Measurements from ENCODE around the gene MAPRE2. TPM values are rescaled to one million over a fixed set of nuclear protein-coding genes. Genes with fewer than 3 reads are reported as not detected.
A peak's percentile ranks its signal among the peaks of the same experiment; 100 is the strongest.

The MAPRE2 gene
- total RNA-seq, 1 donor from 2014 or later: 52.5 TPM

- Mint-ChIP-seq H3K27ac (no peak overlapping the region), H3K36me3 (ENCODE audit: low read depth) (peaks cover 14% of the 10 kb centered on the region), H3K27me3 (no peaks in the 10 kb centered on the region), H3K4me1 (peaks cover 10% of the 10 kb centered on the region), H3K9me3 (no peaks in the 10 kb centered on the region), H3K4me3 (no peak overlapping the region)
- no peak for DNase-seq
- intact Hi-C loops (cut with micrococcal nuclease): no loop called here
Measured at GRCh38 chr18:35117951-35118411, 76.8 kb downstream of the MAPRE2 start.

GRCh38 chr18:35118641-35119040, 77.4 kb downstream of the MAPRE2 start:
- H3K4me1 Mint-ChIP-seq: peaks cover 10% of the 10 kb centered on the region
- DNase-seq: no peak
- H3K9me3 Mint-ChIP-seq: peaks cover under 1% of the 10 kb centered on the region
- H3K27me3 Mint-ChIP-seq: no peaks in the 10 kb centered on the region
- H3K36me3 Mint-ChIP-seq (ENCODE audit: low read depth): peaks cover 17% of the 10 kb centered on the region
- intact Hi-C loops (cut with micrococcal nuclease): no loop called here
- no peak overlapping the region for H3K4me3 Mint-ChIP-seq
- no peak overlapping the region for H3K27ac Mint-ChIP-seq

- H3K27me3 Mint-ChIP-seq: no peaks in the 10 kb centered on the region
- no peak overlapping the region for H3K27ac Mint-ChIP-seq
- no peak for DNase-seq
- peaks cover 7% of the 10 kb centered on the region for H3K9me3 Mint-ChIP-seq
- intact Hi-C loops (cut with micrococcal nuclease): no loop called here
- H3K36me3 Mint-ChIP-seq (ENCODE audit: low read depth): peaks cover 20% of the 10 kb centered on the region
- peaks cover 10% of the 10 kb centered on the region for H3K4me1 Mint-ChIP-seq
- H3K4me3 Mint-ChIP-seq: no peak overlapping the region
Measured at GRCh38 chr18:35121038-35121437, 79.8 kb downstream of the MAPRE2 start.

GRCh38 chr18:35121531-35121930, 80.3 kb downstream of the MAPRE2 start:
- intact Hi-C loops (cut with micrococcal nuclease): no loop called here

GRCh38 chr18:35122586-35123224, 81.5 kb downstream of the MAPRE2 start:
- intact Hi-C loops (cut with micrococcal nuclease): no loop called here
- peaks cover 9% of the 10 kb centered on the region for H3K4me1 Mint-ChIP-seq
- no peaks in the 10 kb centered on the region for H3K27me3 Mint-ChIP-seq
- H3K9me3 Mint-ChIP-seq: peaks cover 7% of the 10 kb centered on the region
- no peak overlapping the region for H3K4me3 Mint-ChIP-seq
- DNase-seq: peak; percentile 65
- peaks cover 23% of the 10 kb centered on the region for H3K36me3 Mint-ChIP-seq (ENCODE audit: low read depth)
- H3K27ac Mint-ChIP-seq: peak overlapping the region; percentile 30

More at GRCh38 chr18:35121531-35121930, 80.3 kb downstream of the MAPRE2 start:
- no peaks in the 10 kb centered on the region for H3K27me3 Mint-ChIP-seq
- no peak overlapping the region for H3K27ac Mint-ChIP-seq
- no peak for DNase-seq
- no peak overlapping the region for H3K4me3 Mint-ChIP-seq
- peaks cover 19% of the 10 kb centered on the region for H3K36me3 Mint-ChIP-seq (ENCODE audit: low read depth)
- H3K4me1 Mint-ChIP-seq: peaks cover 10% of the 10 kb centered on the region
- H3K9me3 Mint-ChIP-seq: peaks cover 7% of the 10 kb centered on the region

- Mint-ChIP-seq H3K27ac (no peak overlapping the region), H3K4me1 (peaks cover 9% of the 10 kb centered on the region)
- intact Hi-C loops (cut with micrococcal nuclease): no loop called here
Measured at GRCh38 chr18:35123811-35124210, 82.6 kb downstream of the MAPRE2 start.

GRCh38 chr18:35127201-35127600, 86.0 kb downstream of the MAPRE2 start:
- H3K36me3 Mint-ChIP-seq (ENCODE audit: low read depth): peaks cover 39% of the 10 kb centered on the region
- peaks cover 3% of the 10 kb centered on the region for H3K4me1 Mint-ChIP-seq
- H3K27me3 Mint-ChIP-seq: no peaks in the 10 kb centered on the region
- intact Hi-C loops (cut with micrococcal nuclease): no loop called here
- peaks cover 7% of the 10 kb centered on the region for H3K9me3 Mint-ChIP-seq
- no peak for DNase-seq
- H3K4me3 Mint-ChIP-seq: no peak overlapping the region
- H3K27ac Mint-ChIP-seq: no peak overlapping the region

More at GRCh38 chr18:35123811-35124210, 82.6 kb downstream of the MAPRE2 start:
- Mint-ChIP-seq H3K27me3 (no peaks in the 10 kb centered on the region), H3K36me3 (ENCODE audit: low read depth) (peaks cover 29% of the 10 kb centered on the region), H3K9me3 (peaks cover 7% of the 10 kb centered on the region), H3K4me3 (no peak overlapping the region)
- DNase-seq: no peak

GRCh38 chr18:35128675-35129074, 87.5 kb downstream of the MAPRE2 start:
- H3K27ac Mint-ChIP-seq: peak overlapping the region; percentile 3
- intact Hi-C loops (cut with micrococcal nuclease): no loop called here
- H3K27me3 Mint-ChIP-seq: no peaks in the 10 kb centered on the region
- H3K4me1 Mint-ChIP-seq: no peaks in the 10 kb centered on the region
- no peak for DNase-seq
- no peak overlapping the region for H3K4me3 Mint-ChIP-seq
- H3K9me3 Mint-ChIP-seq: peaks cover 7% of the 10 kb centered on the region
- peaks cover 38% of the 10 kb centered on the region for H3K36me3 Mint-ChIP-seq (ENCODE audit: low read depth)

GRCh38 chr18:35130236-35130635, 89.0 kb downstream of the MAPRE2 start:
- H3K4me1 Mint-ChIP-seq: no peaks in the 10 kb centered on the region
- no peak for DNase-seq
- no peaks in the 10 kb centered on the region for H3K27me3 Mint-ChIP-seq
- no peaks in the 10 kb centered on the region for H3K9me3 Mint-ChIP-seq
- no peak overlapping the region for H3K27ac Mint-ChIP-seq
- no peak overlapping the region for H3K4me3 Mint-ChIP-seq
- intact Hi-C loops (cut with micrococcal nuclease): no loop called here
- H3K36me3 Mint-ChIP-seq (ENCODE audit: low read depth): peaks cover 38% of the 10 kb centered on the region

GRCh38 chr18:35131387-35132020, 90.3 kb downstream of the MAPRE2 start:
- Mint-ChIP-seq H3K4me1 (no peaks in the 10 kb centered on the region), H3K27ac (no peak overlapping the region), H3K27me3 (no peaks in the 10 kb centered on the region), H3K9me3 (no peaks in the 10 kb centered on the region), H3K36me3 (ENCODE audit: low read depth) (peaks cover 45% of the 10 kb centered on the region), H3K4me3 (no peak overlapping the region)
- intact Hi-C loops (cut with micrococcal nuclease): no loop called here
- no peak for DNase-seq

- H3K36me3 Mint-ChIP-seq (ENCODE audit: low read depth): peaks cover 42% of the 10 kb centered on the region
- no peaks in the 10 kb centered on the region for H3K4me1 Mint-ChIP-seq
- DNase-seq: no peak
- no peaks in the 10 kb centered on the region for H3K9me3 Mint-ChIP-seq
- no peak overlapping the region for H3K27ac Mint-ChIP-seq
- H3K27me3 Mint-ChIP-seq: no peaks in the 10 kb centered on the region
- intact Hi-C loops (cut with micrococcal nuclease): no loop called here
- no peak overlapping the region for H3K4me3 Mint-ChIP-seq
Measured at GRCh38 chr18:35132021-35132902, 91.0 kb downstream of the MAPRE2 start.

GRCh38 chr18:35134190-35134730, 93.0 kb downstream of the MAPRE2 start:
- H3K36me3 Mint-ChIP-seq (ENCODE audit: low read depth): peaks cover 42% of the 10 kb centered on the region
- no peaks in the 10 kb centered on the region for H3K9me3 Mint-ChIP-seq
- intact Hi-C loops (cut with micrococcal nuclease): no loop called here
- no peaks in the 10 kb centered on the region for H3K4me1 Mint-ChIP-seq
- no peaks in the 10 kb centered on the region for H3K27me3 Mint-ChIP-seq
- DNase-seq: no peak
- H3K4me3 Mint-ChIP-seq: no peak overlapping the region
- H3K27ac Mint-ChIP-seq: no peak overlapping the region

- Mint-ChIP-seq H3K4me3 (no peak overlapping the region), H3K27me3 (no peaks in the 10 kb centered on the region), H3K4me1 (no peaks in the 10 kb centered on the region), H3K27ac (no peak overlapping the region), H3K36me3 (ENCODE audit: low read depth) (peaks cover 42% of the 10 kb centered on the region), H3K9me3 (no peaks in the 10 kb centered on the region)
- intact Hi-C loops (cut with micrococcal nuclease): no loop called here
- DNase-seq: no peak
Measured at GRCh38 chr18:35134791-35135531, 93.7 kb downstream of the MAPRE2 start.
